ENCODE data around the gene BZW2. TPM values are rescaled to one million over a fixed set of nuclear protein-coding genes. Genes with fewer than 3 reads are reported as not detected.

BZW2 gene
- total and polyA plus RNA-seq, 2 of the 13 experiments (the other 11 are each of a cell fraction or from before 2014, with no cell fraction given) = 21.8 to 95.2 TPM

- TF ChIP-seq ZNF687 (CRISPR knock-in tag; IDR thresholded peaks at IDR 0.05) (peak; percentile 74), KDM3A (CRISPR knock-in tag; IDR thresholded peaks at IDR 0.05; ENCODE audit: low read depth) (peak; percentile 79), ZMYM3 (CRISPR knock-in tag; IDR thresholded peaks at IDR 0.05) (no peak), SAP130 (CRISPR knock-in tag; IDR thresholded peaks at IDR 0.05; ENCODE audit: low read depth) (peak; percentile 84), ZNF10 (CRISPR knock-in tag; IDR thresholded peaks at IDR 0.05; ENCODE audit: borderline replicate concordance, low read depth) (no peak), ZBTB43 (CRISPR knock-in tag; conservative IDR thresholded peaks at IDR 0.05) (no peak; the same call in 1 of the 2 replicates), AKAP8 (CRISPR knock-in tag; IDR thresholded peaks at IDR 0.05) (no peak), ZNF275 (CRISPR knock-in tag; IDR thresholded peaks at IDR 0.05; ENCODE audit: borderline replicate concordance) (peak; percentile 63), ZNF577 (CRISPR knock-in tag; IDR thresholded peaks at IDR 0.05; ENCODE audit: borderline replicate concordance, low read depth) (no peak), CEBPG (CRISPR knock-in tag; IDR thresholded peaks at IDR 0.05) (peak; percentile 37; the same call in 1 of the 2 replicates), ZNF562 (CRISPR knock-in tag; IDR thresholded peaks at IDR 0.05; ENCODE audit: borderline replicate concordance) (no peak), ZNF496 (CRISPR knock-in tag; IDR thresholded peaks at IDR 0.05; ENCODE audit: insufficient replicate concordance) (no peak), CCAR2 (optimal IDR thresholded peaks at IDR 0.05; ENCODE audit: low read depth, low read length) (no peak), NFE2L1 (CRISPR knock-in tag; IDR thresholded peaks at IDR 0.05; ENCODE audit: borderline replicate concordance) (no peak), THAP7 (CRISPR knock-in tag; IDR thresholded peaks at IDR 0.05) (no peak), ETS1 (CRISPR knock-in tag; IDR thresholded peaks at IDR 0.05) (0 out of 2 replicates have a peak, but pooled peaks have one; percentile 29), GABPB1 (CRISPR knock-in tag; IDR thresholded peaks at IDR 0.05) (peak; percentile 77), GMEB2 (CRISPR knock-in tag; IDR thresholded peaks at IDR 0.05; ENCODE audit: low read depth) (no peak)
Observed at GRCh38 chr7:16645593-16646471, at the start of gene BZW2, which contains the start of gene ANKMY2 (continued).
